Panc1 (cell line): ENCODE measurements around the gene PPP1R7. TPM values are rescaled to one million over a fixed set of nuclear protein-coding genes. Genes with fewer than 3 reads are reported as not detected.

Experiments
- ATAC-seq: fragments of 200-7000 bp; cut with Tn5 transposase; 2 replicates; pipeline ENCODE4 v1.9.1; 2020; ENCODE audit warnings: mild to moderate bottlenecking, moderate library complexity
- BruUV-seq: library from RNA; stranded (reverse); fragments of 400-500 nt; replicated peaks from 2 replicates; lab custom pipeline; 2021; lab: Mats Ljungman, UMichigan
- CTCF ChIA-PET: fragments of 300-600 bp; sonication (Branson Sonifier 250); formaldehyde crosslinking; loops from one replicate; lab custom pipeline; 2022; ENCODE audit warnings: antibody characterized with exemption; lab: Charles Lee
- POLR2A ChIA-PET: fragments of 300-600 bp; sonication (Branson Sonifier 250); formaldehyde crosslinking; loops from one replicate; lab custom pipeline; 2022; ENCODE audit warnings: antibody characterized with exemption; lab: Charles Lee
- DNase-seq: peaks from one replicate; pipeline ENCODE4 v3.0.0-alpha.2; 2010; ENCODE audit warnings: low read depth, low spot score
- H3K27ac ChIP-seq: 2 replicates; pipeline ENCODE4 v1.5.1; 2011; ENCODE audit warnings: mild to moderate bottlenecking, low read length, inconsistent platforms
- H3K27me3 ChIP-seq: fragments of 200-500 bp; sonication (Bioruptor generic); 2 replicates; pipeline ENCODE4 v1.6.0; 2014; ENCODE audit warnings: low read length, inconsistent platforms; ENCODE audit not compliant: control insufficient read depth, insufficient read depth
- H3K36me3 ChIP-seq: fragments of 200-500 bp; sonication (Bioruptor generic); 2 replicates; pipeline ENCODE4 v1.5.1; 2014; ENCODE audit warnings: inconsistent platforms, mild to moderate bottlenecking, low read length, moderate library complexity; ENCODE audit not compliant: control insufficient read depth, insufficient read depth
- H3K4me1 ChIP-seq: 2 replicates; pipeline ENCODE4 v1.5.1; 2011; ENCODE audit warnings: inconsistent platforms, mild to moderate bottlenecking, low read length, moderate library complexity; ENCODE audit not compliant: control insufficient read depth, insufficient read depth
- H3K4me3 ChIP-seq, 2 experiments: 2 replicates each; pipeline ENCODE4 v1.5.1; 2011 to 2012; ENCODE audit warnings: low read depth in 2 of 2, low read length in 2 of 2, mild to moderate bottlenecking in 2 of 2, inconsistent platforms in 1 of 2, moderate library complexity in 1 of 2
- H3K9me3 ChIP-seq: fragments of 200-500 bp; sonication (Bioruptor generic); 2 replicates; pipeline ENCODE4 v1.5.1; 2014; ENCODE audit warnings: low read depth, mild to moderate bottlenecking, inconsistent platforms, low read length, moderate library complexity; ENCODE audit not compliant: control insufficient read depth, insufficient read depth
- POLR2AphosphoS5 ChIP-seq: IDR thresholded peaks from 2 replicates; pipeline ENCODE4 v1.6.1; 2012; ENCODE audit warnings: mild to moderate bottlenecking, low read depth, low read length, moderate library complexity
- SIN3A ChIP-seq: IDR thresholded peaks from 2 replicates; pipeline ENCODE4 v1.6.1; 2012; ENCODE audit warnings: low read depth, mild to moderate bottlenecking, low read length, moderate library complexity, borderline replicate concordance; ENCODE audit not compliant: insufficient read depth
- TCF7L2 ChIP-seq: IDR thresholded peaks from 2 replicates; pipeline ENCODE4 v1.6.1; 2011; ENCODE audit warnings: mild to moderate bottlenecking, low read depth, low read length, inconsistent platforms
- in situ Hi-C: cut with HindIII; loops from 2 replicates; pipeline ENCODE4 v1.10.0; 2016; ENCODE audit warnings: low sequenced_read_pairs, low pct_unique_long_range_greater_than_20kb
- intact Hi-C: fragments of 100-400 bp; cut with micrococcal nuclease; formaldehyde crosslinking; loops from one replicate; pipeline ENCODE4 v1.10.0; 2022; ENCODE audit not compliant: unreplicated experiment
- total RNA-seq: library from RNA; stranded (reverse); gene quantifications from one replicate; pipeline ENCODE4 v1.2.1, GENCODE V29; 2021; ENCODE audit not compliant: unreplicated experiment
- TF ChIP-seq, protein P1 (sequence below): fragments of 450-650 bp; IDR thresholded peaks from 2 replicates; pipeline ENCODE4 v1.5.1; 2017; ENCODE audit warnings: mild to moderate bottlenecking
- TF ChIP-seq, protein P2 (sequence below), 2 experiments: IDR thresholded peaks; 2 replicates each; pipeline ENCODE4 v1.6.1; 2011 to 2012; ENCODE audit warnings: low read depth in 2 of 2, control low read depth in 1 of 2, low read length in 1 of 2, mild to moderate bottlenecking in 1 of 2, moderate library complexity in 1 of 2; ENCODE audit not compliant: insufficient read depth in 1 of 2

The PPP1R7 gene
- total RNA-seq, 1 experiment from 2014 or later = 64.2 TPM

DNA sequence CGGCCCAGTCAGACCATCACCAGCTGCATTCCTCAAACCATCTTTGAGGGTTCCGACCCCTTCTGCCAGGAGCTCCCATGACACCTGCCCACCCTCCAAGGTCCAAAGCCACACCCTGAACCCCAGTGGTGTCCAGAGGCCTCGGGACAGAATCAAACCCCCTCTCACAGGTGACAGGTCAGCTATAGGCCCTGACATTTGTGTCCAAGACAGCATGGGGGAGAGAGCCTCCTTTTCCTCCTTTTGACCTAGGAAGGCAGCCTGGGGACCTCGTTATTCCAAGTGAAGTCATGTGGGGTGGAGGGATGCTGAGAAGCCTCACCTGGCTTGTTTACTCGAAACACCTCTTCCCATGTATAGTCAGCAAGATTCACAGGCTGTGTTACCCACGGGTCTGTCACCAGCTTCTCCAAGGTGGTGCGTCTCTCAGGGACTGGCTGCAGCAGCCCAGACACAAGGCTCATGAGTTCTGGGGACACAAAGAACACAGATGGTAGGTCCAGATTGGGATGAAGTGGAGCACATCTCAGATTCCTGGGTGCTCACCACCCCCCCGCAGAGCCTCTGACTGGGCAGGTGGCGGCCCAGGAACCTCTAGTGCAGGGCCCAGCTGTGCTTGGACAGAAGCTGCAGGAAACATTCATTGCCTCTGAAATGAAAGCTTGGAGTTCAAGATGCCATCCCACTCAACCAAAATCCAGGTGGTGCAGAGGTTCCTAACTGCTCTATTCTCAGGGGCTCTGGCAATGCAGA, 43.1 kb upstream of the PPP1R7 start:
- in situ Hi-C loops (no loop called here), intact Hi-C loops (no loop called here)
- POLR2A ChIA-PET = interaction anchor here (0.7 kb wide), 1 partner anchor 33 kb away, joined by 5 read pairs; no protein-coding TSS in a partner anchor
- DNase-seq (no peak), ATAC-seq (no peak)
- Histone ChIP-seq H3K4me3 (no peak overlapping the region), H3K27me3 (no peaks in the 10 kb centered on the region), H3K9me3 (no peaks in the 10 kb centered on the region), H3K36me3 (no peaks in the 10 kb centered on the region), H3K27ac (no peak overlapping the region), H3K4me1 (peaks cover 3% of the 10 kb centered on the region; the same call in 1 of the 2 replicates)
- BruUV-seq = no TSS peak
- CTCF ChIA-PET = no interaction called here
- TF ChIP-seq SIN3A = no peak
- TF ChIP-seq, protein P1, sequence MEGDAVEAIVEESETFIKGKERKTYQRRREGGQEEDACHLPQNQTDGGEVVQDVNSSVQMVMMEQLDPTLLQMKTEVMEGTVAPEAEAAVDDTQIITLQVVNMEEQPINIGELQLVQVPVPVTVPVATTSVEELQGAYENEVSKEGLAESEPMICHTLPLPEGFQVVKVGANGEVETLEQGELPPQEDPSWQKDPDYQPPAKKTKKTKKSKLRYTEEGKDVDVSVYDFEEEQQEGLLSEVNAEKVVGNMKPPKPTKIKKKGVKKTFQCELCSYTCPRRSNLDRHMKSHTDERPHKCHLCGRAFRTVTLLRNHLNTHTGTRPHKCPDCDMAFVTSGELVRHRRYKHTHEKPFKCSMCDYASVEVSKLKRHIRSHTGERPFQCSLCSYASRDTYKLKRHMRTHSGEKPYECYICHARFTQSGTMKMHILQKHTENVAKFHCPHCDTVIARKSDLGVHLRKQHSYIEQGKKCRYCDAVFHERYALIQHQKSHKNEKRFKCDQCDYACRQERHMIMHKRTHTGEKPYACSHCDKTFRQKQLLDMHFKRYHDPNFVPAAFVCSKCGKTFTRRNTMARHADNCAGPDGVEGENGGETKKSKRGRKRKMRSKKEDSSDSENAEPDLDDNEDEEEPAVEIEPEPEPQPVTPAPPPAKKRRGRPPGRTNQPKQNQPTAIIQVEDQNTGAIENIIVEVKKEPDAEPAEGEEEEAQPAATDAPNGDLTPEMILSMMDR = no peak
- TF ChIP-seq, protein P2, sequence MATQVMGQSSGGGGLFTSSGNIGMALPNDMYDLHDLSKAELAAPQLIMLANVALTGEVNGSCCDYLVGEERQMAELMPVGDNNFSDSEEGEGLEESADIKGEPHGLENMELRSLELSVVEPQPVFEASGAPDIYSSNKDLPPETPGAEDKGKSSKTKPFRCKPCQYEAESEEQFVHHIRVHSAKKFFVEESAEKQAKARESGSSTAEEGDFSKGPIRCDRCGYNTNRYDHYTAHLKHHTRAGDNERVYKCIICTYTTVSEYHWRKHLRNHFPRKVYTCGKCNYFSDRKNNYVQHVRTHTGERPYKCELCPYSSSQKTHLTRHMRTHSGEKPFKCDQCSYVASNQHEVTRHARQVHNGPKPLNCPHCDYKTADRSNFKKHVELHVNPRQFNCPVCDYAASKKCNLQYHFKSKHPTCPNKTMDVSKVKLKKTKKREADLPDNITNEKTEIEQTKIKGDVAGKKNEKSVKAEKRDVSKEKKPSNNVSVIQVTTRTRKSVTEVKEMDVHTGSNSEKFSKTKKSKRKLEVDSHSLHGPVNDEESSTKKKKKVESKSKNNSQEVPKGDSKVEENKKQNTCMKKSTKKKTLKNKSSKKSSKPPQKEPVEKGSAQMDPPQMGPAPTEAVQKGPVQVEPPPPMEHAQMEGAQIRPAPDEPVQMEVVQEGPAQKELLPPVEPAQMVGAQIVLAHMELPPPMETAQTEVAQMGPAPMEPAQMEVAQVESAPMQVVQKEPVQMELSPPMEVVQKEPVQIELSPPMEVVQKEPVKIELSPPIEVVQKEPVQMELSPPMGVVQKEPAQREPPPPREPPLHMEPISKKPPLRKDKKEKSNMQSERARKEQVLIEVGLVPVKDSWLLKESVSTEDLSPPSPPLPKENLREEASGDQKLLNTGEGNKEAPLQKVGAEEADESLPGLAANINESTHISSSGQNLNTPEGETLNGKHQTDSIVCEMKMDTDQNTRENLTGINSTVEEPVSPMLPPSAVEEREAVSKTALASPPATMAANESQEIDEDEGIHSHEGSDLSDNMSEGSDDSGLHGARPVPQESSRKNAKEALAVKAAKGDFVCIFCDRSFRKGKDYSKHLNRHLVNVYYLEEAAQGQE (IDR thresholded peaks at IDR 0.05; ENCODE audit: insufficient read depth in 1 of 2, low read depth in 2 of 2, low read length in 1 of 2) = no peak
- TF ChIP-seq POLR2AphosphoS5 = no peak
- no peak for TF ChIP-seq TCF7L2

DNA sequence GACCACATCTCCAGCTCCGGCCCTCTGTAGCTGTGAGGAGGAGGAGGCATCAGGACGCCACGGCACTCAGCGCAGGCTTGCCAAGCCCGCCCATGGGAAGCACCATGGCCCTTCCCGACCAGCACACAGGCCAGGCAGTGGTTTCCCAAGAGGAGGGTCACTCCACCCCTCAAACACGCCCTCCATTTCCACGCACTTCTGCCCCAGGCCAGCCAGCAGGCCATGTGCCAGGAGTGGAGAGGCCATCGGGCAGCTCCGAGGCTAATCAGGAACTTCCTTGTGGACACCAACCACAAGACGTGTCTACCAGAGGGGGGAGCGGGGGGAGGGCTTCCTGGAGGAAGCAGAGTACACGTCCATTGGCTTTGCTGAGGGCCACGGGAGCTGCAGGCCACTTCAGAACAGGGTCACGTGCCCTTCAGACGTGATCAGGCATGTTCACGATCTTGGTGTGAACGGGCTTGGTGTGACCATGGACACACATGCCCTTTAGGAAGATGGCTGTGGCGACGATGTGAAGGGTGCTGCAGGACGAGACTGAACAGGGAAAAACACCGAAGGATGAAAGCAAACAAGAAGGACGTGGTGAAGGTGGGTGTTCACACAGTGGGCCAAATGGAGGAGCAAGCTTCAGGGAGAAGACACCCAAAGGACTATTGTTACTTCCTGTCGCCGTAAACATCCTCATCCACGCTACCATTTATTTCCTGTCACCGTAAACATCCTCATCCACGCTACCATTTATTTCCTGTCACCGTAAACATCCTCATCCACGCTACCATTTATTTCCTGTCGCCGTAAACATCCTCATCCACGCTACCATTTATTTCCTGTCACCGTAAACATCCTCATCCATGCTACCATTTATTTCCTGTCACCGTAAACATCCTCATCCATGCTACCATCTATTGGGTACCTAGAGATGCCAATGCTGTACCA, 41.7 kb upstream of the PPP1R7 start:
- Histone ChIP-seq H3K27ac (no peak overlapping the region), H3K9me3 (no peaks in the 10 kb centered on the region), H3K4me1 (no peaks in the 10 kb centered on the region), H3K36me3 (no peaks in the 10 kb centered on the region), H3K4me3 (no peak overlapping the region), H3K27me3 (no peaks in the 10 kb centered on the region)
- TF ChIP-seq, protein P2 (IDR thresholded peaks at IDR 0.05; ENCODE audit: insufficient read depth in 1 of 2, low read depth in 2 of 2, low read length in 1 of 2) = no peak
- no peak for TF ChIP-seq POLR2AphosphoS5
- no peak for TF ChIP-seq SIN3A
- TF ChIP-seq TCF7L2 = no peak
- TF ChIP-seq, protein P1 = no peak
- in situ Hi-C loops = no loop called here
- POLR2A ChIA-PET = interaction anchor here (0.6 kb wide), 1 partner anchor 521 kb away, joined by 9 read pairs; no protein-coding TSS in a partner anchor
- ATAC-seq (no peak), DNase-seq (no peak)
- CTCF ChIA-PET = no interaction called here
- intact Hi-C loops = no loop called here
- no TSS peak for BruUV-seq
